ENCODE data around the gene SEMA7A.

Gene SEMA7A

DNA sequence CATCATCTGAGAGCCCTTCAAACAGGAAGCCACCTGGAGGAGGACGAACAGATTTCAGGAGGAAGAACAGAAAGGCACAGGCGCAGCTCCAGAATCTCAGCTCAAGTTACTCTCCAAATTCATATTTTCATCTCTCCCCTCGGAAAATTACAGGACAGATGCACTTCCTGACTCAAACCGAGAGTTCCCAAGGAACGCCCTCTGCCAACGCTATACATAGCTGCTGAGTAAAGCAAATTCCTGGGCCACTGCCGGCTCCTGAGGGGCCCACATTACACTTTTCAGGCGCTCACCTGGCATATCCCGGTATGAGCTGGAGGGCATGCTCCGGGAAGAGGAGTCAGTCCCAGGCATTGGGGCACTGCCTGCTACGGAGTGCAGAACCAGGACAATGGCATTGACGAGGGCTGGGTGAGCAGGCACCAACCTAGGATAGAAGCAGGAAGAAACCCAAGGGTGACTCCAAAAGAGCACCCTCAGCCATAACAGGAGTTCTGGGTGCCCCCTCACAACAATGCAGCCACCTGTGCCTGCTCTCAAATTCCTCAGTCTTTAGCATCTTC lies 16.0 kb upstream of the SEMA7A start:
- no peak for TF ChIP-seq YY1 (IDR thresholded peaks at IDR 0.05; ENCODE audit: low read depth)
- no peak for TF ChIP-seq ZBTB7A (IDR thresholded peaks at IDR 0.05; ENCODE audit: low read depth)
- TF ChIP-seq RAD21 (IDR thresholded peaks at IDR 0.05; ENCODE audit: low read depth): no peak
- TF ChIP-seq, protein P1, sequence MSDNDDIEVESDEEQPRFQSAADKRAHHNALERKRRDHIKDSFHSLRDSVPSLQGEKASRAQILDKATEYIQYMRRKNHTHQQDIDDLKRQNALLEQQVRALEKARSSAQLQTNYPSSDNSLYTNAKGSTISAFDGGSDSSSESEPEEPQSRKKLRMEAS (IDR thresholded peaks at IDR 0.05): no peak
- no peak for TF ChIP-seq EP300 (IDR thresholded peaks at IDR 0.05; ENCODE audit: borderline replicate concordance)
- no peak for TF ChIP-seq CEBPB (IDR thresholded peaks at IDR 0.05)
- TF ChIP-seq, protein P2, sequence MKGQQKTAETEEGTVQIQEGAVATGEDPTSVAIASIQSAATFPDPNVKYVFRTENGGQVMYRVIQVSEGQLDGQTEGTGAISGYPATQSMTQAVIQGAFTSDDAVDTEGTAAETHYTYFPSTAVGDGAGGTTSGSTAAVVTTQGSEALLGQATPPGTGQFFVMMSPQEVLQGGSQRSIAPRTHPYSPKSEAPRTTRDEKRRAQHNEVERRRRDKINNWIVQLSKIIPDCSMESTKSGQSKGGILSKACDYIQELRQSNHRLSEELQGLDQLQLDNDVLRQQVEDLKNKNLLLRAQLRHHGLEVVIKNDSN (IDR thresholded peaks at IDR 0.05): no peak
- TF ChIP-seq NFIC (IDR thresholded peaks at IDR 0.05): no peak
- no peak for TF ChIP-seq TCF12 (IDR thresholded peaks at IDR 0.05; ENCODE audit: low read depth)
- TF ChIP-seq FOXM1 (IDR thresholded peaks at IDR 0.05; ENCODE audit: borderline replicate concordance, low read depth): no peak
- TF ChIP-seq TAF1 (IDR thresholded peaks at IDR 0.05; ENCODE audit: low read depth): no peak
- TF ChIP-seq EGR1 (IDR thresholded peaks at IDR 0.05): no peak
- TF ChIP-seq REST (IDR thresholded peaks at IDR 0.05; ENCODE audit: low read depth): no peak

DNA sequence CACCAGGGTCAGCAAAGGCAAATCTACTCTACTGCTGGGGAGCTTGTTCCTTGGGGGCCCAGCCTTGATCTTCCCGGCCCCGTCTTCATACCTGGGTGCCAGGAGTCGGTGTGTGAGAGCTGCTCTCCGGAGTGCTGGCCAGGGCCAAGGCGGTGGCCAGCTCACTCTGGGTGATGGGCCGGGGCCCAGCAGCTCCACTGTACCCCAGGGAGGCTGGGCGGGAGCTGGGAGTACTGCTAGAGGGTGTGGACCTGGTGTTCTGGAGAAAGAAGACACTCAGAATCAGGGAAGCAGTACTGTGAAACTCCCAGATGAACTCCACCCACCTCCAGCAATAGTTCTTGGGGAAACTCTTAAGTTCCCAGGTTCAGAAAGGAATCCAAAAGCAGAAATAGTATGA lies 15.3 kb upstream of the SEMA7A start:
- TF ChIP-seq CEBPB (IDR thresholded peaks at IDR 0.05): no peak
- no peak for TF ChIP-seq YY1 (IDR thresholded peaks at IDR 0.05; ENCODE audit: low read depth)
- TF ChIP-seq TAF1 (IDR thresholded peaks at IDR 0.05; ENCODE audit: low read depth): no peak
- no peak for TF ChIP-seq FOXM1 (IDR thresholded peaks at IDR 0.05; ENCODE audit: borderline replicate concordance, low read depth)
- no peak for TF ChIP-seq TCF12 (IDR thresholded peaks at IDR 0.05; ENCODE audit: low read depth)
- TF ChIP-seq, protein P1 (IDR thresholded peaks at IDR 0.05): no peak
- TF ChIP-seq CREB1 (IDR thresholded peaks at IDR 0.05; ENCODE audit: low read depth): no peak

- TF ChIP-seq FOXM1 (IDR thresholded peaks at IDR 0.05; ENCODE audit: borderline replicate concordance, low read depth) (no peak), CREB1 (IDR thresholded peaks at IDR 0.05; ENCODE audit: low read depth) (no peak), RAD21 (IDR thresholded peaks at IDR 0.05; ENCODE audit: low read depth) (no peak), NFIC (IDR thresholded peaks at IDR 0.05) (no peak), CEBPB (IDR thresholded peaks at IDR 0.05) (no peak), YY1 (IDR thresholded peaks at IDR 0.05; ENCODE audit: low read depth) (no peak), ZBTB7A (IDR thresholded peaks at IDR 0.05; ENCODE audit: low read depth) (no peak), REST (IDR thresholded peaks at IDR 0.05; ENCODE audit: low read depth) (no peak), TEAD4 (IDR thresholded peaks at IDR 0.05) (no peak)
- TF ChIP-seq, protein P2 (IDR thresholded peaks at IDR 0.05): no peak
- TF ChIP-seq, protein P1 (IDR thresholded peaks at IDR 0.05): no peak
These were observed 12.3 kb upstream of the SEMA7A start for GRCh38 chr15:74445816-74446763.

DNA sequence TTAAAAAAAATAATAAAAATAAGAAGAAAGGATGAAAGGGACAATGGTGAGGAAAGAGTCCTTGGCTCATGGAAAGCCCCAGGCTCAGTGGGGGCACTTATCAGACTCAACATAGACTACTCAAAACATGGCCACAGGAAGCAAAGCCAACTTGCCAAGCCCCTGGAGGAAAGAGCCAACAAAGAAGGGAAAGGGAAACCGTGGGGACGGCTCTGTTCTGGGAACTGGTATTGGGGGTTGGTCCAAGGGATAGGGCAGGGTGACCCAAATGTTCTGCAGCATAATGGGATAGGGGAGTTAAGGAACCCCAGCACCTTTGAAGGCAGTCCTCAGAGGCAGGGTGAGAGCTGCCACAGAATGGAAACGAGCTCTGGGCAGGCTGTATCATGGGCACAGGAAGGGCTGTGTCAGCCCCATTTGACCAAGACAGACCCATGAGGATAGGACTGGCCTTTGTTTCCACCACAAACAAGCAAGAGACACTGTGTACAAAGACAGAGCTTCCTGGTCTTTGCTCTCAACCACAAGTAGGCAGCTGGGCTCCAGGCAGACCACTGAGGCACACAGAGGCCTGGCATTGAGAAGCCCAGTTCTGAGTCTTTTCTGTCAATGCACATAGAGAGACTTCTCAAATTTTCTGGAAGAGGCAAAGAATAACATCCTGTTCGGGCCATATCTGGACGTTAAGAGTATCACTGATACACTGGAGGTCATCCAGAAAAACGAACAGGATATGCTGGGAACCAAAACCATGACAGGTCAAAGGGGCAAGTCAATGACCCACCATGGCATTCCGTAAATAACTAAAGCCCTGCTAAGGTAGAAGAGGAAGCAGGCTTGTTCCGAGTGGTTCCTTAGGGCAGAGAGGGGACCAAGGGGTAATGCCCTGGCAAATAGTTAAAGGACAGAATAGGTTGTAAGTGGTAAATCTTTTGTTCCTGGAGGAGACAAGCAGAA lies 10.6 kb upstream of the SEMA7A start:
- no peak for TF ChIP-seq FOXM1 (IDR thresholded peaks at IDR 0.05; ENCODE audit: borderline replicate concordance, low read depth)

Data from Ishikawa (cell line).